Stomach smooth muscle (tissue), 2 donors: ENCODE data around the gene CHCHD10.

ENCODE experiments used
- H3K27ac ChIP-seq: one replicate; pipeline ENCODE4 v1.7.0; 2013; ENCODE audit warnings: mild to moderate bottlenecking, low read length, inconsistent platforms
- H3K27me3 ChIP-seq, 2 donors: one replicate each; pipeline ENCODE4 v1.7.0; 2013; ENCODE audit warnings: low read length in 2 of 2; ENCODE audit not compliant: insufficient read depth in 2 of 2, control insufficient read depth in 1 of 2
- H3K36me3 ChIP-seq, 2 donors: one replicate each; pipeline ENCODE4 v1.7.0; 2013; ENCODE audit warnings: low read length in 2 of 2; ENCODE audit not compliant: control insufficient read depth in 2 of 2, insufficient read depth in 2 of 2
- H3K4me1 ChIP-seq: one replicate; pipeline ENCODE4 v1.7.0; 2013; ENCODE audit warnings: low read length; ENCODE audit not compliant: control insufficient read depth, insufficient read depth
- H3K4me3 ChIP-seq, 2 donors: one replicate each; pipeline ENCODE4 v1.7.0; 2013; ENCODE audit warnings: low read length in 2 of 2
- H3K9ac ChIP-seq, 2 donors: one replicate each; pipeline ENCODE4 v1.7.0; 2013; ENCODE audit warnings: low read length in 2 of 2, mild to moderate bottlenecking in 1 of 2
- H3K9me3 ChIP-seq, 2 donors: one replicate each; pipeline ENCODE4 v1.7.0; 2013; ENCODE audit warnings: low read length in 2 of 2; ENCODE audit not compliant: control insufficient read depth in 2 of 2
- donor health status: healthy.
- donor health status: Pancreatic carcinoma.

The CHCHD10 gene

DNA sequence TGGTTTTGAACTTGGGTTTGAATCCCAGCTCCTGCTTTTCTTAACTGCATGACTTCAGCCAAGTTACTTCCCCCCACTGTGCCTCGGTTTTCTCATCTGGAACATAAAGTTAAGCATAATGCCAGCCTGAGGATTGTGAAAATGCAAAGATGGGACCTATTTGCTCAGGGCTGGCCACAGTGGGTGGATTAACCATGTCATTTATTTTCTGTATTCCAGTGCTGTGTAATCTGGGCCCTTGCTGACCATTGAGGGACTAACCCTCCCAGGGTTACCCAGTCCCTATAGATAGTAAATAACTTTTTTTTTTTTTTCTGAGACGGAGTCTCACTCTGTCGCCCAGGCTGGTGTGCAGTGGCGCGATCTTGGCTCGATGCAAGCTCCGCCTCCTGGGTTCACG, 12.1 kb downstream of the CHCHD10 start:
- H3K9me3 ChIP-seq: no peaks in the 10 kb centered on the region
- H3K4me3 ChIP-seq: no peak overlapping the region
- H3K9ac ChIP-seq: no peak overlapping the region
- H3K36me3 ChIP-seq: no peaks in the 10 kb centered on the region
- H3K27ac ChIP-seq: no peak overlapping the region
- no peaks in the 10 kb centered on the region for H3K4me1 ChIP-seq
- H3K27me3 ChIP-seq: no peaks in the 10 kb centered on the region

DNA sequence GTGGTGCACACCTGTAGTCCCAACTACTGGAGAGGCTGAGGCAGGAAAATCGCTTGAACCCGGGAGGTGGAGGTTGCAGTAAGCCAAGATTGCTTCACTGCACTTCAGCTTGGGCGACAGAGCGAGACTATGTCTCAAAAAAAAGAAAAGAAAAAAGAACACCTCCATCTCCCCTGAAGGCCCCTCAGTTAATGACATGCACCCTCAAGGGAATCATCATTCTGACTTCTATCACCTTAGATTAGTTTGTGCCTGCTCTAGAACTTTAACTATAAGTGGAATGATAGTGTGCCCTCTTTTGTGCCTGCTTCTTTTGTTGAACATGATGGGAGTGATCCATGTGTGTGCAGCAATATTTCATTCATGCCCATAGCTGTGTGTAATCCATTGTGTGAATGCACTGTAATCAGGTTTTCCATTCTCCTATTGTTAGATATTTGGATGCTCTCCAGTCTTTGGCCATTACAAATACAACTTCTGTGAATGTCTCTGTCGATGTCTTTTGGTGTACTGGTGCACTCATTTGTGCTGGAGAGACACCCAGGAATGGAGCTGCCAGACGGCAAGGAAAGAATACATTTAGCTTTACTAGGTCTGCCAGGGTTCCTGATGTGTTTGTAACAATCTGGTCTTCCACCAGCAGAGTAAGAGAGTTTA, 12.7 kb downstream of the CHCHD10 start:
- Histone ChIP-seq H3K27ac (no peak overlapping the region), H3K9me3 (no peaks in the 10 kb centered on the region), H3K4me3 (no peak overlapping the region), H3K4me1 (peaks cover 4% of the 10 kb centered on the region), H3K27me3 (no peaks in the 10 kb centered on the region), H3K9ac (no peak overlapping the region), H3K36me3 (no peaks in the 10 kb centered on the region)

DNA sequence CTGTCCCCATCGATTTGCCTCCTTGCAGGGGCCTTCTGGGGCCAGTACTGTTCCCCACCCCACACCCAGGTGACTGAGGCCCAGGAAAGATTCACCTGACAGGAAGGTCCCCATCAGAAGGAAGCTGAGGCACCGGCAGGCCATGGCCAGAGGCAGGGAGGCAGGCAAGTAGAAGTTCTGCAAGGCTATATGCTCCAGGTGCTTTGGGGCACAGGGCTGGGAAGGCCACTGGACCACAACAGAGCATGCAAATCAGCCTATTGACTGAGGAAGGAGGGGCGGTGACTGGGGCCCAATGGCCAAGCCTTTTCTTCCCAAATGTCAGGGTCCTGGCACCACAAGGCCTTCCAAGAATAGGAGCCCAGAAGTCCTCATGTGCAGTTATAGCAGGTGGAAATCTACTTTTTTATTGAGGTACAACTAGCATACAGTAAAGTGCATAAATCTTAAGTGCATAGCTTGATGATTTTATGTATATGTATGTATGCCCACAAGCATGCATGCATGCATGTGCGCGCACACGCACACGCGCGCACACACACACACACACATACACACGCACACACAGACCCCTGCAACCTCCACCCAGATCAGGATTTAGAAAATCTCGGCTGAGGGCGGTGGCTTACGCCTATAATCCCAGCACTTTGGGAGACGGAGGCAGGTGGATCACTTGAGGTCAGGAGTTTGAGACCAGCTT, 13.4 kb downstream of the CHCHD10 start, which contains the start of gene VPREB3:
Gene VPREB3 (minus strand): TSS at position 206 of the 700 bp plus-strand sequence. CDS start 62 bp downstream, at position 144.
- Histone ChIP-seq H3K27ac (no peak within 1 kb of the TSS), H3K9ac (no peak within 1 kb of the TSS), H3K36me3 (no peaks in the 10 kb centered on the region), H3K4me3 (no peak within 1 kb of the TSS), H3K4me1 (peaks cover 8% of the 10 kb centered on the region), H3K9me3 (no peaks in the 10 kb centered on the region), H3K27me3 (no peaks in the 10 kb centered on the region)

DNA sequence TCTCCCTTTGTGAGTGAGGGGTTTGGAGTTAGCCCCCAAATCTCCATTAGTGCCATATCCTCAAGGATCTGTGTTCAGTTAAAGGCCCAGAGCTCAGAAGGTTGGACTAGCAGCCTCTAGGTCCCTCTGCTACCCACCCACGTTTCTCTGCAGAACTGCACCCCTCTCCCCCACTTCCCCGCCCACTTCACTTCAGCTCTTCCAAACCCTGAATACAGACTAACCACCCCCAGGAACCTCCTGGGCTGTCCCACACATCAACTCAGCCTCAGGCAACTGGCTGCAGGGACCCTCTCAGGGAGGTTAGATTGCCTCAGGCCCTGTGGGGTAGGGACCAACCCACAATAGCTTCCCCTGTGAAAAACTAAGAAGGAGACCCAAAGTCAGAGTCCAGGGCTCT, 14.4 kb downstream of the CHCHD10 start:
- no peaks in the 10 kb centered on the region for H3K36me3 ChIP-seq
- no peak overlapping the region for H3K4me3 ChIP-seq
- no peaks in the 10 kb centered on the region for H3K9me3 ChIP-seq
- no peaks in the 10 kb centered on the region for H3K27me3 ChIP-seq
- no peak overlapping the region for H3K27ac ChIP-seq
- peaks cover 8% of the 10 kb centered on the region for H3K4me1 ChIP-seq
- no peak overlapping the region for H3K9ac ChIP-seq

DNA sequence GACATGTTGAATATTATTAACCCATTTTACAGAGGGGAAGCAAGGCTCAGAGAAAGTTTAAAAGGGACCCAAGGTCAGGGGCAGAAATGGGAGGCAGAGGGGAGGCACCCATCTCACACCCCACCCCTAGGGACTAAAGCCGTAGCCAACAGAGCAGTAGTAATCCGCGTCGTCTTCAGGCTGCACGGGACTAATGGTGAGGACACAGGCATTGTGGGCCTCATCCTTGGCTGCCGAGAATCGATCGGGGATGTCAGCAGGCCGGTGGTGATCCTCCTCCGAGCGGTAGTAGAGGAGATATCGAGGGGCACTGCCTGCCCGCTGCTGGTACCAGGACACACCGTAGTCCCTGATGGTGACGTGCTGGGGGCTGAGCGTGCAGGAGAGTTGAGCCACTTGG, 15.0 kb downstream of the CHCHD10 start:
- Histone ChIP-seq H3K27ac (no peak overlapping the region), H3K4me1 (peaks cover 8% of the 10 kb centered on the region), H3K9ac (no peak overlapping the region), H3K36me3 (no peaks in the 10 kb centered on the region), H3K9me3 (no peaks in the 10 kb centered on the region), H3K27me3 (no peaks in the 10 kb centered on the region), H3K4me3 (no peak overlapping the region)

DNA sequence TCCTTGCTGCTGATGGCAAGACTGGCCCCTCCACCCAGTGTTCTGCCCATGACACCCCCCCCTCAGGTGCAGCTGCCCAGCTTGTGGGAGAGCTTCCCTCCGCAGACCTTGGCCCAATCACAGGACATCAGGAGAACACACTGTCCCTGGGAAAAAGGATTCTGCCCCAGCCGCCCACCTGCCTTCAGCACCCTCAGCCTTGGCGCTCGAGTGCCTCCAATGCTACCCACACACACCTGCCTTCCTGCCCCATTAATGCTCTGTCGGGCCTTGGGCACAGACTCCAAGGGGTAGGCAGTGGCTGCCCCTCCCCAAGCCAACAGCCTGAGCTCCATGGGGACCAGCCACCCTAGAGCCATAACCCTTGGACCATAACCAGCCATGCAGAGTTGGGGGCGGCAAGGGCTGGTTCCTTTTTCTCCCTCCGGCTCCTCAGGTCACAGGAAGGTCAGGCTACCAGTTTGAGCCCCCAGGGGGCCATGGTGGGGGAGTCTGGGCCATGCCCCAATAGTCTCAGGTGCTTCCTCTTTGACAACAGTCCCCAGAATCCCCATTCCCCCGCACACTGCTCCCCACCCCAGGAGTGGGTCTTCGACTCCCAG, 15.6 kb downstream of the CHCHD10 start:
- Histone ChIP-seq H3K4me3 (peak overlapping the region in 1 of 2 donors; percentile 88), H3K9ac (no peak overlapping the region), H3K4me1 (peaks cover 8% of the 10 kb centered on the region), H3K36me3 (no peaks in the 10 kb centered on the region), H3K27me3 (no peaks in the 10 kb centered on the region), H3K27ac (no peak overlapping the region), H3K9me3 (no peaks in the 10 kb centered on the region)

DNA sequence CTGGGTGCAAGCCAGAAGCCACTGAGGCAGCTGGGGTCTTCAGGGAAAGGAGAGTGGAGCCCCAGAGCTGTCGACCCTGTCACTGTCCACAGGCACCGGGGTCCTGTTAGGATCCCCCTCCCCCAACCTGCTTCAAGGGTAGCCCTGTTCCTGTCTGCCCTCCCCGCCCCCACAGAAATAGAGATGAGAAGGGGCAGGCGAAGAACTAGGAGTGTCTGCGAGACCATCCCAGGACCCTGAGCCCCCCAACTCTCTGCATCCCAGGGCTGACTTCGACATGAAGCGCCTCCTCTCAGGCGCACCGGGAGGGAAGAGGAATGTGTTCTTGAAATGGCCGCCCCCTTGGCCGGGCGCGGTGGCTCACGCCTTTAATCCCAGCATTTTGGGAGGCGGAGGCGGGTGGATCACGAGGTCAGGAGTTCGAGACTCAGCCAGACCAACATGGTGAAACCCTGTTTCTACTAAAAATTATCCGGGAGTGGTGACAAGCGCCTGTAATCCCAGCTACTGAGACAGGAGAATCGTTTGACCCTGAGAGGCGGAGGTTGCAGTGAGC, 16.3 kb downstream of the CHCHD10 start:
- H3K36me3 ChIP-seq: no peaks in the 10 kb centered on the region
- peak overlapping the region; percentile 88 to 89 for H3K4me3 ChIP-seq
- H3K9me3 ChIP-seq: no peaks in the 10 kb centered on the region
- H3K4me1 ChIP-seq: peaks cover 8% of the 10 kb centered on the region
- H3K9ac ChIP-seq: peak overlapping the region; percentile 90 to 95
- H3K27me3 ChIP-seq: no peaks in the 10 kb centered on the region
- peak overlapping the region; percentile 82 for H3K27ac ChIP-seq

DNA sequence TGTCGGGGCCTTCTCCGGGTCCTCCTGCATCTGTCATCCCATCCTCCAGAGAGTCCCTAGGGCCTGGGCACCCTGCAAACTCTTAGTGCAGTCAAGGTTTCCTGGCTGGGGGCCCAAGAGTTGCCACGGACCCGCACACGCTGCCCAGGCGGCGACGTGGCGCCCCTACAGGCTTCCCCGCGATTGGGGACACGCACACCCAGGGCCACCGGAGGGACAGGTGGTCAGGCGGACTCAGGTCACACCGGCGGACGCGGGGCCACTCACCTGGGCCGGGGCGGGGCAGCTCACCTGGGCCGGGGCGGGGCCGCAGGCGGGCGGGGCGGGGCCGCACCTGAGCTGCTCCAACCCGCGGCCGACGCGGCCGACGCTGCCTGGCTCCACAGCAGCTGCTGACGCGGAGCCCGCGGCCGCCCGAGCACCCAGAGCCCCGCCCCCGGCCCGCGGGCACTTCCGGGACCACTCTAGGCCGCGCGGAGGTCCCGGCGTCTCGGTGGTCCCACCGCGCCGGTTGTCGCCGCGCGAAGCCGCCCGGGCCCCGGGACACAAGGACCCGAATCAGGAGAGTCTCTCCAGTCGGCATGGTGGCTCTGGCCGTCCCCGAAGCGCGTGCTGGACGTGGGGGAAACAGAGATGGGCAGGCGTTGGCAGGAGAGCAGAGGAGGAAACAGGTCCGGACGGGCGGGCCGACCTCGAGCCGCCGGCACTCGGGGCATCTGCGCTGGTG, 16.9 kb downstream of the CHCHD10 start, which contains the start of gene ZNF70:
Gene ZNF70 (minus strand): TSS at position 399 of the 727 bp plus-strand sequence. CDS start 5,972 bp downstream, outside the sequence.
- H3K9me3 ChIP-seq: no peaks in the 10 kb centered on the region
- H3K27me3 ChIP-seq: no peaks in the 10 kb centered on the region
- peak within 1 kb of the TSS; percentile 82 for H3K27ac ChIP-seq
- H3K36me3 ChIP-seq: no peaks in the 10 kb centered on the region
- peaks cover 8% of the 10 kb centered on the region for H3K4me1 ChIP-seq
- H3K4me3 ChIP-seq: peak within 1 kb of the TSS; percentile 88 to 89
- H3K9ac ChIP-seq: peak within 1 kb of the TSS; percentile 90 to 95

DNA sequence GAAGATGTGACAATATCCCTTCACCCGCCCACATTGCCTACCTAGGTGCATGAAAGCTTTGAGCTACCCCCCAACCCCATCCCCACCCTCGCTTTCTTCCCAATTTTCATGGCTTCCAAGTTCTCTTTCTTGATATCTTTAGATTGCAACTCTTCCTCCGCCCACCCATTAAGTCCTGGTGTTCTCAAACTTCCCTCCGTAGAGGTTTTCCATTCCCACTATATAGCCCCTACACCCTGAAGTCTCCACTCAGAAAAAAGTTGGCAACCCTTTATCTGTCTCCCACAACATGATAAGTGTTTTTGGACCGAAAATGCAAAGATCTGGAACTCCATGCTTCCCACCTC, 17.4 kb downstream of the CHCHD10 start:
- Histone ChIP-seq H3K27me3 (no peaks in the 10 kb centered on the region), H3K9ac (peak overlapping the region; percentile 73 to 83), H3K4me3 (peak overlapping the region; percentile 87 to 88), H3K36me3 (peaks cover 0 to under 1% of the 10 kb centered on the region in 2 donors), H3K27ac (no peak overlapping the region), H3K4me1 (peaks cover 8% of the 10 kb centered on the region), H3K9me3 (no peaks in the 10 kb centered on the region)

DNA sequence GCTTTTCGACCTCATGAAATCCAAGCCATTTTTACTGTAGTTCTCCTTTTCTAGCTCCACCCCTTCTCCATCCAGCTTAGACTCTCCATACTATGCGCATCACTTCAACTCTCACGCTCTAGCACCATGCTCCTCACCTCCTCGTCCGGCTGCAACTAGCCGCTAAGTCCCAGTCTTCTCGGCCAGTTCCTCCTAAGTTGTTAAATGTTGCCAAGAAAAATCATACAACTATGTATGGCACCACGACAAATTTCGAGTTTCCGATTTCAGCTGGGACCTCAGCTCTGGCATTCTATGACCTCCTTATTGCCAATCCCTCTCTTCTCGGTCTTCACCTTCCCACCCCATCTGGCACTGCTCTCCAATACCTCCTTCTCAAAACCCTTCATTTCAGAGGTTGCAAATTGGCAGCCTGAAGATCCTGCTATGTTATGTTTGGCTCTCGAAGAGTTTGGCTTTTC, 17.9 kb downstream of the CHCHD10 start:
- Histone ChIP-seq H3K4me3 (peak overlapping the region; percentile 87 to 88), H3K9me3 (no peaks in the 10 kb centered on the region), H3K27ac (no peak overlapping the region), H3K9ac (no peak overlapping the region), H3K36me3 (peaks cover 4 to 6% of the 10 kb centered on the region in 2 donors), H3K27me3 (no peaks in the 10 kb centered on the region), H3K4me1 (peaks cover 8% of the 10 kb centered on the region)
